Mucosa of stomach (tissue), 1 donor: ENCODE measurements around the gene THSD7B.
"Not testable (repeated sequence)": the region's sequence is repeated elsewhere in the genome, so short reads cannot be mapped to it uniquely, and the experiment has no call there.

Experiments used
- H3K27me3 ChIP-seq: one replicate; pipeline ENCODE4 v1.7.0; 2013; ENCODE audit warnings: mild to moderate bottlenecking, low read length; ENCODE audit not compliant: control insufficient read depth, insufficient read depth
- H3K36me3 ChIP-seq: one replicate; pipeline ENCODE4 v1.7.0; 2013; ENCODE audit warnings: low read length; ENCODE audit not compliant: control insufficient read depth, insufficient read depth
- H3K4me1 ChIP-seq: one replicate; pipeline ENCODE4 v1.7.0; 2013; ENCODE audit warnings: mild to moderate bottlenecking, low read length; ENCODE audit not compliant: control insufficient read depth, insufficient read depth
- H3K4me3 ChIP-seq: one replicate; pipeline ENCODE4 v1.7.0; 2013; ENCODE audit warnings: low read length
- H3K9ac ChIP-seq: one replicate; pipeline ENCODE4 v1.7.0; 2013; ENCODE audit warnings: mild to moderate bottlenecking, low read length, moderate library complexity
- H3K9me3 ChIP-seq: one replicate; pipeline ENCODE4 v1.7.0; 2013; ENCODE audit warnings: mild to moderate bottlenecking, low read length, moderate library complexity; ENCODE audit not compliant: control insufficient read depth
- donor health status: Pancreatic carcinoma.

Gene THSD7B

GRCh38 chr2:137570484-137570883, 805.1 kb downstream of the THSD7B start:
- no peaks in the 10 kb centered on the region for H3K27me3 ChIP-seq
- H3K9ac ChIP-seq, result no peak overlapping the region
- no peak overlapping the region for H3K4me3 ChIP-seq
- H3K4me1 ChIP-seq, result no peaks in the 10 kb centered on the region
- no peaks in the 10 kb centered on the region for H3K9me3 ChIP-seq
- no peaks in the 10 kb centered on the region for H3K36me3 ChIP-seq

- H3K4me1 ChIP-seq, H3K9me3 ChIP-seq, H3K27me3 ChIP-seq: not testable (repeated sequence)
Measured at GRCh38 chr2:137587834-137588233, 822.5 kb downstream of the THSD7B start.

GRCh38 chr2:137588578-137588977, 823.2 kb downstream of the THSD7B start:
- not testable (repeated sequence) for H3K27me3 ChIP-seq, H3K4me3 ChIP-seq, H3K4me1 ChIP-seq, H3K9me3 ChIP-seq, H3K9ac ChIP-seq, H3K36me3 ChIP-seq

More at GRCh38 chr2:137587834-137588233, 822.5 kb downstream of the THSD7B start:
- not testable (repeated sequence) for H3K4me3 ChIP-seq, H3K9ac ChIP-seq, H3K36me3 ChIP-seq

GRCh38 chr2:137590102-137590501, 824.8 kb downstream of the THSD7B start:
- Histone ChIP-seq H3K9ac (no peak overlapping the region), H3K4me3 (no peak overlapping the region), H3K27me3 (no peaks in the 10 kb centered on the region), H3K9me3 (no peaks in the 10 kb centered on the region), H3K36me3 (no peaks in the 10 kb centered on the region), H3K4me1 (no peaks in the 10 kb centered on the region)

GRCh38 chr2:137607722-137608318, 842.5 kb downstream of the THSD7B start:
- H3K36me3 ChIP-seq, result no peaks in the 10 kb centered on the region
- H3K9me3 ChIP-seq, result no peaks in the 10 kb centered on the region
- H3K27me3 ChIP-seq, result no peaks in the 10 kb centered on the region
- H3K4me3 ChIP-seq, result no peak overlapping the region
- H3K4me1 ChIP-seq, result no peaks in the 10 kb centered on the region
- no peak overlapping the region for H3K9ac ChIP-seq

- H3K4me3 ChIP-seq, result no peak overlapping the region
- no peaks in the 10 kb centered on the region for H3K36me3 ChIP-seq
- no peaks in the 10 kb centered on the region for H3K9me3 ChIP-seq
- no peaks in the 10 kb centered on the region for H3K4me1 ChIP-seq
- H3K9ac ChIP-seq, result no peak overlapping the region
- no peaks in the 10 kb centered on the region for H3K27me3 ChIP-seq
Measured at GRCh38 chr2:137638932-137639331, 873.6 kb downstream of the THSD7B start.

GRCh38 chr2:137644731-137645130, 879.4 kb downstream of the THSD7B start:
- H3K9me3 ChIP-seq, result no peaks in the 10 kb centered on the region
- H3K36me3 ChIP-seq, result no peaks in the 10 kb centered on the region
- no peaks in the 10 kb centered on the region for H3K4me1 ChIP-seq
- no peak overlapping the region for H3K4me3 ChIP-seq
- H3K27me3 ChIP-seq, result no peaks in the 10 kb centered on the region
- H3K9ac ChIP-seq, result no peak overlapping the region

GRCh38 chr2:137654046-137654445, 888.7 kb downstream of the THSD7B start:
- no peaks in the 10 kb centered on the region for H3K9me3 ChIP-seq
- H3K27me3 ChIP-seq, result no peaks in the 10 kb centered on the region
- H3K36me3 ChIP-seq, result no peaks in the 10 kb centered on the region
- H3K4me3 ChIP-seq, result no peak overlapping the region
- H3K9ac ChIP-seq, result no peak overlapping the region
- no peaks in the 10 kb centered on the region for H3K4me1 ChIP-seq

- Histone ChIP-seq H3K9ac (no peak overlapping the region), H3K36me3 (no peaks in the 10 kb centered on the region), H3K9me3 (no peaks in the 10 kb centered on the region), H3K27me3 (no peaks in the 10 kb centered on the region), H3K4me3 (no peak overlapping the region), H3K4me1 (no peaks in the 10 kb centered on the region)
Measured at GRCh38 chr2:137655814-137656213, 890.5 kb downstream of the THSD7B start.

- H3K27me3 ChIP-seq, result no peaks in the 10 kb centered on the region
- no peaks in the 10 kb centered on the region for H3K4me1 ChIP-seq
- H3K9me3 ChIP-seq, result no peaks in the 10 kb centered on the region
- H3K4me3 ChIP-seq, result no peak overlapping the region
- no peak overlapping the region for H3K9ac ChIP-seq
- H3K36me3 ChIP-seq, result no peaks in the 10 kb centered on the region
Measured at GRCh38 chr2:137658433-137658832, 893.1 kb downstream of the THSD7B start.

GRCh38 chr2:137659616-137660015, 894.3 kb downstream of the THSD7B start:
- Histone ChIP-seq H3K27me3 (no peaks in the 10 kb centered on the region), H3K36me3 (no peaks in the 10 kb centered on the region), H3K9ac (no peak overlapping the region), H3K4me1 (no peaks in the 10 kb centered on the region), H3K4me3 (no peak overlapping the region), H3K9me3 (no peaks in the 10 kb centered on the region)

- Histone ChIP-seq H3K4me3 (no peak overlapping the region), H3K36me3 (no peaks in the 10 kb centered on the region), H3K4me1 (no peaks in the 10 kb centered on the region), H3K9me3 (no peaks in the 10 kb centered on the region), H3K27me3 (no peaks in the 10 kb centered on the region), H3K9ac (no peak overlapping the region)
Measured at GRCh38 chr2:137670111-137670510, 904.8 kb downstream of the THSD7B start.

GRCh38 chr2:137672989-137673552, 907.7 kb downstream of the THSD7B start:
- no peaks in the 10 kb centered on the region for H3K9me3 ChIP-seq
- no peak overlapping the region for H3K4me3 ChIP-seq
- no peaks in the 10 kb centered on the region for H3K27me3 ChIP-seq
- H3K4me1 ChIP-seq, result no peaks in the 10 kb centered on the region
- H3K36me3 ChIP-seq, result no peaks in the 10 kb centered on the region
- no peak overlapping the region for H3K9ac ChIP-seq
